NCI-H748 (cell line): Measurements from ENCODE around the gene FRMD4A.
A peak's percentile ranks its signal among the peaks of the same experiment; 100 is the strongest.
"Not testable (repeated sequence)": the region's sequence is repeated elsewhere in the genome, so short reads cannot be mapped to it uniquely, and the experiment has no call there.

ENCODE experiments used
- DNase-seq: peaks from one replicate; lab custom pipeline; 2025; ENCODE audit not compliant: unreplicated experiment; lab: John Stamatoyannopoulos, UW

The FRMD4A gene

GRCh38 chr10:13801907-13802288, 528.8 kb downstream of the FRMD4A start:
- DNase-seq = no peak

- no peak for DNase-seq
Observed at GRCh38 chr10:13801156-13801906, 529.4 kb downstream of the FRMD4A start.

- DNase-seq = no peak
Observed at GRCh38 chr10:13797164-13797563, 533.6 kb downstream of the FRMD4A start.

- DNase-seq = no peak
Observed at GRCh38 chr10:13795653-13796555, 534.8 kb downstream of the FRMD4A start.

- DNase-seq = peak; percentile 37
Observed at GRCh38 chr10:13794992-13795612, 535.6 kb downstream of the FRMD4A start.

GRCh38 chr10:13792006-13792405, 538.7 kb downstream of the FRMD4A start:
- DNase-seq = no peak

GRCh38 chr10:13791483-13791882, 539.2 kb downstream of the FRMD4A start:
- no peak for DNase-seq

GRCh38 chr10:13790196-13790595, 540.5 kb downstream of the FRMD4A start:
- DNase-seq = no peak

GRCh38 chr10:13789448-13789829, 541.3 kb downstream of the FRMD4A start:
- DNase-seq = no peak

- no peak for DNase-seq
Observed at GRCh38 chr10:13788711-13789447, 541.8 kb downstream of the FRMD4A start.

- no peak for DNase-seq
Observed at GRCh38 chr10:13788320-13788600, 542.5 kb downstream of the FRMD4A start.

- DNase-seq = no peak
Observed at GRCh38 chr10:13787015-13787421, 543.7 kb downstream of the FRMD4A start.

GRCh38 chr10:13784067-13784466, 546.7 kb downstream of the FRMD4A start:
- peak; percentile 30 for DNase-seq

- no peak for DNase-seq
Observed at GRCh38 chr10:13779748-13780147, 551.0 kb downstream of the FRMD4A start.

- not testable (repeated sequence) for DNase-seq
Observed at GRCh38 chr10:13778693-13778960, 552.1 kb downstream of the FRMD4A start.

GRCh38 chr10:13776861-13777311, 553.8 kb downstream of the FRMD4A start:
- DNase-seq = no peak

GRCh38 chr10:13775786-13776775, 554.6 kb downstream of the FRMD4A start:
- no peak for DNase-seq

GRCh38 chr10:13774303-13774893, 556.3 kb downstream of the FRMD4A start:
- no peak for DNase-seq

- no peak for DNase-seq
Observed at GRCh38 chr10:13773496-13774170, 557.1 kb downstream of the FRMD4A start.
